HFFc6 (cell line): ENCODE data around the gene CLDN20. TPM values are rescaled to one million over a fixed set of nuclear protein-coding genes. Genes with fewer than 3 reads are reported as not detected.

ENCODE experiments used
- DNase-seq: peaks from one replicate; pipeline ENCODE4 v3.0.0-alpha.2; 2018
- H3K27ac Mint-ChIP-seq: 2 replicates; pipeline ENCODE4 v1.8.0; 2020; ENCODE audit warnings: mild to moderate bottlenecking, mixed read lengths
- H3K27me3 Mint-ChIP-seq: 2 replicates; pipeline ENCODE4 v1.8.0; 2021; ENCODE audit warnings: mild to moderate bottlenecking, moderate library complexity, mixed read lengths; ENCODE audit not compliant: insufficient read depth
- H3K36me3 Mint-ChIP-seq: 2 replicates; pipeline ENCODE4 v1.8.0; 2021; ENCODE audit warnings: low read depth, mixed read lengths
- H3K4me1 Mint-ChIP-seq: 2 replicates; pipeline ENCODE4 v1.8.0; 2020; ENCODE audit warnings: low read depth, mixed read lengths
- H3K4me3 Mint-ChIP-seq: 2 replicates; pipeline ENCODE4 v1.8.0; 2020; ENCODE audit warnings: mild to moderate bottlenecking, moderate library complexity, mixed read lengths
- H3K9me3 Mint-ChIP-seq: 2 replicates; pipeline ENCODE4 v1.8.0; 2020; ENCODE audit warnings: mild to moderate bottlenecking, mixed read lengths
- total RNA-seq, 6 experiments: library from RNA; stranded (reverse); fragmentation: NEBNext Ultra II Directional; extraction: Animal tissue kit (Norgen Biotek cat#: 25700); gene quantifications; 2 replicates in 1 of 6; 3 replicates in 5 of 6; pipeline ENCODE4 v1.2.3, GENCODE V29; 2021
- TF ChIP-seq, protein P1 (sequence below): fragments of 200-600 bp; sonication (generic); IDR thresholded peaks from 2 replicates; pipeline ENCODE4 v1.5.0; 2021; ENCODE audit warnings: antibody characterized with exemption, mild to moderate bottlenecking

Gene CLDN20
- total RNA-seq, 6 experiments from 2014 or later = not detected

DNA sequence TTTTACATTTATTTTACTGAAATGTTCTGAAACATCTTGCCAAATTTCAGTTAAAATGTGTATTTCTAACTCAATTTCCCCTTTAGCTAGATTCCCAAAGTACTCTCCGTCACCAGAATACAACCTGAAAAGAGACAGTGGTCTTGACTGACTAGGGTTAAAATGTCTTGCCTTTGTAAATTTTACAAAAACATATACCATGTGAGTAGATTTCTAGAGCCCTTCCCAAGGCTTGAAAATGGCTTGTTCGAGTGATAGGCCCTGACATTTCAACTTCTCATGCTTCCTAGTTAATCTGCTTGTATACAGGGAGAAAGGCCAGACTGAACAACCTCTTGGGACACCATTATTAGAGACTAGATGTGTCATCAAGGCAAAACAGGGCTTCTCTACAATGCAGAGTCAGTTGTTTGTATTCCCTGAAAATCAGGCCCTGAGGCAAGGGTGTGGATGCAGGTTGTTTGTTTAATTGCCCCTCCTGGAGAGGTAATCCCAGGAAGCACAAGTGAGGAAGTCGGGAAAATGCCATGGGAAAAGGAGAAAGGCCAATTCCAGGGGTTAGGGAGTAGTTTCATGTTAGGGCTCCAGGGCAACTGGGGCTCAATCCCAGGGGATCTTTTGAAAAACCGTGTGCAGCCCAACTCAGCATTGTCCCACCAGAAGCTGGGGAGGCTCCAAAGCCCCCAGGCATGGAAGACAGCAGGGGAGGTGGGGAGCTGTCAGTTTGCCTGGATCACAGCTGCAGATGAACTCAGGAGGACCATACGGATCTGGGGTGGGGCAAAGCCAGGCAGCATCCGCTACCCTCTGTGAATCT is 62.1 kb downstream of the CLDN20 start:
- no peak overlapping the region for H3K4me3 Mint-ChIP-seq

More for the DNA sequence above, 62.1 kb downstream of the CLDN20 start:
- Mint-ChIP-seq H3K4me1 (peaks cover 22% of the 10 kb centered on the region), H3K27ac (peak overlapping the region; percentile 2; the same call in 1 of the 2 replicates), H3K27me3 (no peaks in the 10 kb centered on the region; the same call in 1 of the 2 replicates), H3K9me3 (no peaks in the 10 kb centered on the region), H3K36me3 (no peaks in the 10 kb centered on the region)
- DNase-seq = no peak
- TF ChIP-seq, protein P1, sequence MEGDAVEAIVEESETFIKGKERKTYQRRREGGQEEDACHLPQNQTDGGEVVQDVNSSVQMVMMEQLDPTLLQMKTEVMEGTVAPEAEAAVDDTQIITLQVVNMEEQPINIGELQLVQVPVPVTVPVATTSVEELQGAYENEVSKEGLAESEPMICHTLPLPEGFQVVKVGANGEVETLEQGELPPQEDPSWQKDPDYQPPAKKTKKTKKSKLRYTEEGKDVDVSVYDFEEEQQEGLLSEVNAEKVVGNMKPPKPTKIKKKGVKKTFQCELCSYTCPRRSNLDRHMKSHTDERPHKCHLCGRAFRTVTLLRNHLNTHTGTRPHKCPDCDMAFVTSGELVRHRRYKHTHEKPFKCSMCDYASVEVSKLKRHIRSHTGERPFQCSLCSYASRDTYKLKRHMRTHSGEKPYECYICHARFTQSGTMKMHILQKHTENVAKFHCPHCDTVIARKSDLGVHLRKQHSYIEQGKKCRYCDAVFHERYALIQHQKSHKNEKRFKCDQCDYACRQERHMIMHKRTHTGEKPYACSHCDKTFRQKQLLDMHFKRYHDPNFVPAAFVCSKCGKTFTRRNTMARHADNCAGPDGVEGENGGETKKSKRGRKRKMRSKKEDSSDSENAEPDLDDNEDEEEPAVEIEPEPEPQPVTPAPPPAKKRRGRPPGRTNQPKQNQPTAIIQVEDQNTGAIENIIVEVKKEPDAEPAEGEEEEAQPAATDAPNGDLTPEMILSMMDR = no peak

Other genes with a start within 250 kb of the CLDN20 start
- 10 to 100 TPM; 16.7 to 23.0 (median 21.7) TPM for gene TFB1M, start 50.5 kb downstream of the CLDN20 start, total RNA-seq
- gene NOX3, start 191.8 kb downstream of the CLDN20 start, total RNA-seq = not detected